Testis (tissue), 2 donors: Measurements from ENCODE around the gene ABHD17B.

Experiments
- CTCF ChIP-seq, 3 experiments: fragments of 450-650 bp in 2 of 3; fragments of 200-600 bp in 1 of 3; sonication (generic) in 1 of 3; IDR thresholded peaks; one replicate each; pipeline ENCODE4 v1.5.1; 2016 to 2019; ENCODE audit warnings: antibody characterized with exemption in 3 of 3, mild to moderate bottlenecking in 2 of 3, moderate library complexity in 1 of 3
- POLR2A ChIP-seq: fragments of 450-650 bp; IDR thresholded peaks from one replicate; pipeline ENCODE4 v1.6.1; 2017; ENCODE audit warnings: antibody characterized with exemption, mild to moderate bottlenecking, moderate library complexity

GRCh38 chr9:71937898-71938297 lies 26.9 kb upstream of the ABHD17B start:
- TF ChIP-seq CTCF (IDR thresholded peaks at IDR 0.05): no peak
- TF ChIP-seq POLR2A: no peak
